Measurements from ENCODE around the gene USP12.

Gene USP12

GRCh38 chr13:27088619-27089018 is 83.0 kb downstream of the USP12 start:
- Histone ChIP-seq H3K9me3 (ENCODE audit: severe bottlenecking) (no peaks in the 10 kb centered on the region), H3K27ac (ENCODE audit: poor library complexity, severe bottlenecking) (no peak overlapping the region), H3K27me3 (ENCODE audit: insufficient read depth, poor library complexity, severe bottlenecking) (no peaks in the 10 kb centered on the region), H3K4me1 (ENCODE audit: insufficient read depth, poor library complexity, severe bottlenecking) (no peaks in the 10 kb centered on the region), H3K4me3 (ENCODE audit: severe bottlenecking) (no peak overlapping the region), H3K36me3 (ENCODE audit: low read depth) (peaks cover 7% of the 10 kb centered on the region; the same call in 1 of the 2 replicates)
- DNase-seq (ENCODE audit: low spot score) (no peak), ATAC-seq (ENCODE audit: low read depth) (no peak)
- TF ChIP-seq, protein P1, sequence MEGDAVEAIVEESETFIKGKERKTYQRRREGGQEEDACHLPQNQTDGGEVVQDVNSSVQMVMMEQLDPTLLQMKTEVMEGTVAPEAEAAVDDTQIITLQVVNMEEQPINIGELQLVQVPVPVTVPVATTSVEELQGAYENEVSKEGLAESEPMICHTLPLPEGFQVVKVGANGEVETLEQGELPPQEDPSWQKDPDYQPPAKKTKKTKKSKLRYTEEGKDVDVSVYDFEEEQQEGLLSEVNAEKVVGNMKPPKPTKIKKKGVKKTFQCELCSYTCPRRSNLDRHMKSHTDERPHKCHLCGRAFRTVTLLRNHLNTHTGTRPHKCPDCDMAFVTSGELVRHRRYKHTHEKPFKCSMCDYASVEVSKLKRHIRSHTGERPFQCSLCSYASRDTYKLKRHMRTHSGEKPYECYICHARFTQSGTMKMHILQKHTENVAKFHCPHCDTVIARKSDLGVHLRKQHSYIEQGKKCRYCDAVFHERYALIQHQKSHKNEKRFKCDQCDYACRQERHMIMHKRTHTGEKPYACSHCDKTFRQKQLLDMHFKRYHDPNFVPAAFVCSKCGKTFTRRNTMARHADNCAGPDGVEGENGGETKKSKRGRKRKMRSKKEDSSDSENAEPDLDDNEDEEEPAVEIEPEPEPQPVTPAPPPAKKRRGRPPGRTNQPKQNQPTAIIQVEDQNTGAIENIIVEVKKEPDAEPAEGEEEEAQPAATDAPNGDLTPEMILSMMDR (IDR thresholded peaks at IDR 0.05; ENCODE audit: poor library complexity, severe bottlenecking), result no peak

DNA sequence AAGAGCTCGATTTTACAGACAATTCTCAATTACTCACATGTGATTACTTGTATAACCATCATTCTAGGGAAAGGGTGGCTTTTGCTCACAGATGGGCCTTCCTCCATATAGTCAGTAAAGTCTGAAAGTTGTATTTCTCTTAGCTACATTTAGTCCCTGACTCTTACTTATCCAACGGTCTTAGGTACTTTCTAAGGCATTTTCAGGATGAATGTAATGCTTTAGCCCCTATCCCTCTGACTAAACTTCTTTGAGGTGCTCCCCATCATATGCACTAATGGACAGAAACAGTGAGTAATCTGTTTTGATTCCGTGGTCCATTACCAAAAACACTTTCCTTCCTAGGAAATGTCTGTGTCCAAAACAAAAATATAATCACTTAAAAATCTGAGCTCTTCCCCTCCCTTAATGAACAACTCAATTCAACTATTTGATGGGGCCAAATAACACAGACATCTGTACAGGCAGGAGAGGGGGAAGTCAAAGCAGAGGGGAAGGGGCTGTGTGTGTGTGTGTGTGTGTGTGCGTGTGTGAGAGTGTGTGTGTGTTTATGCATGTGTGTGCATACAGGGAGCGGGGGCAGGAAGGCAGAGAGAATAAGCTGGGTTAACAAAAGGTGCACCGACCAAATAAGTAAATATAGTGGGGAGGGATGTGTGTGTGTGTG is 84.9 kb downstream of the USP12 start:
- Histone ChIP-seq H3K27me3 (ENCODE audit: insufficient read depth, poor library complexity, severe bottlenecking) (no peaks in the 10 kb centered on the region), H3K27ac (ENCODE audit: poor library complexity, severe bottlenecking) (no peak overlapping the region), H3K9me3 (ENCODE audit: severe bottlenecking) (no peaks in the 10 kb centered on the region), H3K4me3 (ENCODE audit: severe bottlenecking) (no peak overlapping the region), H3K4me1 (ENCODE audit: insufficient read depth, poor library complexity, severe bottlenecking) (no peaks in the 10 kb centered on the region), H3K36me3 (ENCODE audit: low read depth) (peaks cover 11% of the 10 kb centered on the region)
- no peak for DNase-seq (ENCODE audit: low spot score)
- no peak for ATAC-seq (ENCODE audit: low read depth)
- TF ChIP-seq, protein P1 (IDR thresholded peaks at IDR 0.05; ENCODE audit: poor library complexity, severe bottlenecking), result no peak

- Histone ChIP-seq H3K4me1 (ENCODE audit: insufficient read depth, poor library complexity, severe bottlenecking) (no peaks in the 10 kb centered on the region), H3K9me3 (ENCODE audit: severe bottlenecking) (no peaks in the 10 kb centered on the region), H3K4me3 (ENCODE audit: severe bottlenecking) (no peak overlapping the region), H3K27ac (ENCODE audit: poor library complexity, severe bottlenecking) (no peak overlapping the region), H3K27me3 (ENCODE audit: insufficient read depth, poor library complexity, severe bottlenecking) (no peaks in the 10 kb centered on the region), H3K36me3 (ENCODE audit: low read depth) (peaks cover 13% of the 10 kb centered on the region)
- ATAC-seq (ENCODE audit: low read depth) (no peak), DNase-seq (ENCODE audit: low spot score) (no peak)
- TF ChIP-seq, protein P1 (IDR thresholded peaks at IDR 0.05; ENCODE audit: poor library complexity, severe bottlenecking), result no peak
Observed at GRCh38 chr13:27083183-27083582, 88.4 kb downstream of the USP12 start.

- H3K27me3 ChIP-seq (ENCODE audit: insufficient read depth, poor library complexity, severe bottlenecking), result no peaks in the 10 kb centered on the region
- TF ChIP-seq, protein P1 (IDR thresholded peaks at IDR 0.05; ENCODE audit: poor library complexity, severe bottlenecking), result no peak
- no peaks in the 10 kb centered on the region for H3K9me3 ChIP-seq (ENCODE audit: severe bottlenecking)
- H3K4me1 ChIP-seq (ENCODE audit: insufficient read depth, poor library complexity, severe bottlenecking), result no peaks in the 10 kb centered on the region
- DNase-seq (ENCODE audit: low spot score) (no peak), ATAC-seq (ENCODE audit: low read depth) (no peak)
- H3K4me3 ChIP-seq (ENCODE audit: severe bottlenecking), result no peak overlapping the region
- no peak overlapping the region for H3K27ac ChIP-seq (ENCODE audit: poor library complexity, severe bottlenecking)
- H3K36me3 ChIP-seq (ENCODE audit: low read depth), result peaks cover 13% of the 10 kb centered on the region; the same call in 1 of the 2 replicates
Observed at GRCh38 chr13:27081893-27082679, 89.5 kb downstream of the USP12 start.

All from RWPE2 (cell line).